Stimulated activated CD4-positive, alpha-beta T cell treated with anti-CD3 and anti-CD28 coated beads, Interleukin-1b, Interleukin-23, amount 100 ng/mL, for 1 hour (primary cell): ENCODE data around the gene SERPINI1.

Experiments used
- DNase-seq, 2 donors: peaks; one replicate each; pipeline ENCODE4 v3.0.0-alpha.2; 2020; ENCODE audit warnings: low read depth in 2 of 2

SERPINI1 gene

GRCh38 chr3:167734498-167735232, 856 bp upstream of the SERPINI1 start, which contains the start of gene PDCD10:
Gene PDCD10 (minus strand): TSS chr3:167734892. CDS start chr3:167720157, 14,735 bp downstream.
- DNase-seq, result peak; percentile 83 to 91

DNA sequence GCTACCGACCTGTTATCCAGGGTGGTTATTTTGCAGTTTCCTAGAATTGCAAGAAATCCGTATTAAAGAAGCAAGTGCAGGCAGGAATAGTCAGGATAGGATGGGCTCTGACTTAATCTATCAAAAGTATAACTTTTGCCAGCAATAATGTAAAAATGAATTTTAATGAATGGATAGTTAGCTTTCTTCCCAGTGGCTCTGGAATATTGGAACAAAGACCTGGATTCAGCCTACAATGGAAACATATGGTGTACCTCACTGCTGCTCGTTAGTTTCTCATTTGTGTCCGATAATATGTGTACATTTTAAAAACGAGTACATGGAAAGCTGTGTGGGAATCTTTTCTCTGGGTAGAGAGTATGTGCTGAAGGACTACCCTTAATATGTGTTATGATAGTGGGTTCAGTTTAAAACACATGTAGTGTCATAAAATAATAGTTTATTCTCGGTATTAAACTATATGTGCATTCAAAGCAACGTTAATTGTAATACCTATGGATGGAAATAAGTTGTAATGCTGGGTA, 805 bp downstream of the SERPINI1 start:
- no peak for DNase-seq

DNA sequence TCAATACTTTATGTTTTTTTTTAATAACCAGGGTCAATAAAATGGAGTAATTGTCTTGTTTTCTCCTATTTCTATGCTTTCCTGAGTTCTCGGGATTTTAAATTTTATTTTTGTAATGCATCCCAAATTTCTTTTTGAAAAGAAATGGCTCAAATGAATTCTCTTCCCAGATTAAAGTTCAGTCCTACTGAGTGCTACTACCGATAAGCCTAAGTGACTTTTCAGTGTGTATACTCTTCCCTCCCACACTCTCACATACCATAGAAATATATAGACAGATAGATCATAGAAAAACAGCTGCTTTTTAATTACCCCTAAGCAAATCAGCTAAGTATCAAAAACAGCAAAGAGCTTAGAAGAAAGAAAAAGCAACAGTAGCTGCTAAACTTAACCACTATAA, 1.5 kb downstream of the SERPINI1 start:
- no peak for DNase-seq

DNA sequence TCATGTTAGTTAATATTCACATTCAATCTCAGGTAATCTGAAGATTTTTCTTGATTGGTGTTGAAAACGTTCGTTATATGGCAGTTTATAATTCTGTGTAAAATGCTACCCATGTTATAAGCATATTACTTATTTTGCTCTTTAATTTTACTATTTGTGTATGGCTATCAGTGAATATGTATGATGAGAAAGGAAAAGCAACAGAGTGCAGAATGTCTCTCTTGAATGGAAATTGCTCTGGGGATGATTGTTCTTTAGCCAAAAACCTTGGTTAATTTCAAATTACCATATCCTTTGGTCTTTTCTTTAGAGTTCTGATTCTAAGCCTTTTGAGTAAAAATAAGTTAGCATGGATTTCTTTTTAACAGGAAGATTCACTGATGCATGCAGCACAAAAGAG, 2.5 kb downstream of the SERPINI1 start:
- DNase-seq, result no peak

- no peak for DNase-seq
Observed at GRCh38 chr3:167739190-167739810, 3.8 kb downstream of the SERPINI1 start.

- DNase-seq, result no peak
Observed at GRCh38 chr3:167740961-167741587, 5.6 kb downstream of the SERPINI1 start.

GRCh38 chr3:167742338-167742737, 6.8 kb downstream of the SERPINI1 start:
- DNase-seq, result no peak

DNA sequence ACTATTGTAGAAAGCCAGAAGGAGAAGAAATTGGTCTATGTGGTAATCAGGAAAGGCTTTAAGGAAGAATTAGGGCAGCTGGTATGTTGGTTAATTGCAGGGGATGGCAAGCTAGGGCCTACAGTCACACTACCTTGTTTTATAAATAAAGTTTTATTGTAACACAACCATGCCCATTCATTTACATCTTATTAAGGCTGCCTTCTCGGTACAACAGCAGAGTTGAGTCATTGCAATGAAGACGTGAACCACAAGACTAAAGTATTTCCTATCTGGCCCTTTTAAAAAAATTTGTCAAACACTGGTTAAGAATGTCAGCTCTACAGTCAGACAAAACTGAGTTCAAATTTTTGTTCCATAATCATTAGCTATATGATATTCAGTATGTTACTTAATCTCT, 8.3 kb downstream of the SERPINI1 start:
- DNase-seq, result no peak

DNA sequence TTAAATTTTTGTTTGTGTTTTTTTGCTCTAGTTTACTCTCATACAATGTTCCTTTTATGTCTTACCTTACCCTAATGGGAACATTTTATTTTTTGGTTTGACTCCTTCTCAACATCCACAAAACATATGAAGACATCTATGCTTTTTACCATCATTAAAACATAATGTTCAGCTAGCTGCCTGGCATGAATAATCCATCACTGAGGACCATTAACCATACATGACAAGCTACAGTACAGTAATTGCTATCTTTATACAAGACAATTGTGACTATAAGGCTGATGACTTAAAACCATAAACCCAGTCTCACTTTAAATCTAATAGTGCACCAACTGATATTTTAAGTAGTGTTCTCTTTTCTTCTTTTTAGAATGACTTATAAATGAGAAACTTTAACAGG, 13.7 kb downstream of the SERPINI1 start:
- DNase-seq, result no peak

DNA sequence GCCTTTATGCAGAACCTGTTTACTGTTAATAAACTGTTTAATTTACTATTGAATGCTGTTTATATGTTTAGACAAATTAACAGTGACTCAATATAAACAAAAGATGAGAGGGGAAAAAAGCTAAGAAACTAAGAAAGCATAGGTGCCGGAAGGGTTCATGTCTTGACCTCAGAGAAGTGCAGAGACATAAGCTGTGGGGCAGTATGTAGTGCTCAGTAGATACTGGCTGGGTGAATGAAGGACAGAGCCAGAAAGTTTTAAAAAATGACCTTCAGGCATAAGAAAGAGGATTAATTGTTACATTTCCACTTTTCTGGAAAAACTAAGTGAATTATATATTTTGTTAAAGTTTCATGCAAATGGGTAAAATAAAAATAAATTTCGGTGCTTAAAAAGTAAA, 14.2 kb downstream of the SERPINI1 start:
- no peak for DNase-seq

DNA sequence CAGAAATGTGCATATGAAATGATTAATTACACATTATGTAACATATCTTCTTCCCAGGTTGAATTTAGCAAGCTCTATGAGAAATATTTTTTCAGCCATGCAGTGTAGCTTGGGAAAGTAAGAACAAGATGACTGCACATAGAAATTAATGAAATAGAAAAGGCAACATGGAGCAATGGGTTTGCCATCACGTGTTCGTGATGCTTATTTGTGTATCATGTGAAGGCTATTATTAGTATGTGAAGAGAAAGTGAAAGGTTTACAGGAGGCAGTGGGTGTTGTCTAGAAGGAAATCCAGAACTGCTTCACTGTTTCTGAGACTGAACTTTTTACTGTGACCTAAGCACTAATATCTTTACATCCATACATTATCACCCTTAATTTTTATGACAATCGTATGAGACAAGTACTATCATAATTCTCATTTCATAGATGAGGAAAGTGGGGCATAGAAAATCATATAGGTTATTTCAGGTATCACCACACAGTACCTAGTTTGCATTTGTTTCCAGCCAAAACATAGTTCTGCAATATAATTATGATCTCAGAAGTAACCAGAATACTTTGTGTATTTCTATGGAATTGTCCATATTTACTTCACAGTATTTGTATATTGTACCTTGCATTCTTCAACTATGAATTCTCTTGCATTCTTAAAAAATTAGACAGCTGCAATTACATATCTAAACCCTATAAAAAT, 14.9 kb downstream of the SERPINI1 start:
- no peak for DNase-seq

- DNase-seq, result no peak
Observed at GRCh38 chr3:167754049-167754448, 18.5 kb downstream of the SERPINI1 start.

DNA sequence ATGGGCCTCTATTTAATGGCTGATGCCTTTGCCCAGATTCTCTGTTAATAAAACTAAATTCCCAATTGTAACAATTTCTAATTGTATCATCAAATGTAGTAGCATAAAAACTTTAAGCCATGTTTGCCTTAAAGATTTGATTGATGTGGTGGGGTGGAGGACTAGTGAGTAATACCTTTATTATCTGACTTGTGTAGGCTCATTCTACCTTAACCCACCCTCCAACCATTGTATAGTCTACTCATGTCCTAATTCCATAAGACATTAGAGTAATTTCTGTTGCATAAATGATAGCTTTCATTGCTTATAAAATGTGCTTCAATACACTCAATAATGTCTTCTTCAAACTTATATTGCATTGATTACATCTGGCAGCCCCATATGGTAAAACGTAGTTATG, 25.8 kb downstream of the SERPINI1 start:
- no peak for DNase-seq

GRCh38 chr3:167762296-167762695, 26.8 kb downstream of the SERPINI1 start:
- no peak for DNase-seq

DNA sequence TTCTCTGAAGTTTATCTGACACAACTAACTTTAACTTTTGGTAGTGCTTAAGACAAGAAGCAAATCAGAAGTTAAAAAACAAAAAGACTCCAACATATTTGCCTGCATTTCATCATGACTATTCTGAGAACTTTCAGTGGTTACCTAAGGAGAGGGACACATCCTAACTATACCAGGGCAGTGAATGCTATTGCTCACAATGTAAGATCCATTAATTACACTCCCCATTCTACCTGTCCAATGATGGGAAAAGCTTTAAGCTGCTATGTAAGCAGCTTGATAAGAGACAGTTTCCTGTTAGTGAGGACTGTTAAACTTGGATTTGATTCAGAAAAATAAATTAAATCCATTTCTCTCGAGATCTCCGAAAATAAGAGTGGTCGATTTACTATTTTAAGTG, 37.5 kb downstream of the SERPINI1 start:
- DNase-seq, result no peak

- no peak for DNase-seq
Observed at GRCh38 chr3:167773584-167773983, 38.1 kb downstream of the SERPINI1 start.

DNA sequence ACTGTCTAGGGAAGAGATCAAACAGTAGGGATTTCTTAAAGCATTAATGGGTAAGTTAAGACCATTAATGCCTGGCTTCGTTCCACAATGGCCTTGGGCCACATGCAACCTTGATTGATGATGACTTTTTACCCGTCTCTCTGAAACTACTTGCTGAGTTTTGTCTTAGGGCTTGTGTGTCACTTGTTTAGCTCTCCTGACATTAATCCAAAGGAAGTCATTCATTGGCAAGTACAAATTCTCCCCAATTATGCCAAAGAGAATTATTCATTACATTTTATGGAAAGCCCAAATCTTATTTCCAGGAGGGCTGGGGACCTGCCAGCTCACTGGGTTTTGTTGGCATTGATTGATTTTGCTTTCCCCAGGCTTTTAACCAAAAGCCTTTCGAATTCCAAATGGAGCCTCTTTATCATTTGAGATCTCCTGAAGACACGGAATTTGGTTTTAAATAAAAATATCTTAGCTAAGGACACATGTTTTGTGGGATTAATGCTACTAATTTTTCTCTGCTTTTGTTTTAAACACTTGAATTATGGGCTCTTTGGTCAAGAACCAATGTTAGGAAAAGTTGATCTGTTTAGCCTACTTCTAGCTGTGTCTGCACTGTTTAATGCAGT, 40.7 kb downstream of the SERPINI1 start:
- DNase-seq, result no peak

DNA sequence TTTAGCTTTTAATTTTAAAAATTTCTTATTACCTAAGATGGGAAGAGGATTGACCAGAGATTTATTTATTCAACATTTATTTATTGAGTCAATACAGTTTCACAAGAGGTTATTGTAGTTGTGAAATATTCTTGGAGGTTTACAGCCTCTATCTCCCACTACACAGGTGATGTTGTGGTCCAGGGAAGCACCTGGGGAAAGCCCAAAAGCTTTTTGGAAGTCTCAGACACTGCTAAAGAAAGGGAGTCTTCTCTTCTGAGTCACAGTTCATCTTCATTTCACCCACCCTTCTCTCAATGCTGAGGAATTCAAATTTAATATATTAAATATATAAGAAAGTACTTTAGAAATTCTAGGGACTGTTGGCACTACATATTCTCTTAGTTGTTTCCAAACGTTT, 41.8 kb downstream of the SERPINI1 start:
- no peak for DNase-seq

DNA sequence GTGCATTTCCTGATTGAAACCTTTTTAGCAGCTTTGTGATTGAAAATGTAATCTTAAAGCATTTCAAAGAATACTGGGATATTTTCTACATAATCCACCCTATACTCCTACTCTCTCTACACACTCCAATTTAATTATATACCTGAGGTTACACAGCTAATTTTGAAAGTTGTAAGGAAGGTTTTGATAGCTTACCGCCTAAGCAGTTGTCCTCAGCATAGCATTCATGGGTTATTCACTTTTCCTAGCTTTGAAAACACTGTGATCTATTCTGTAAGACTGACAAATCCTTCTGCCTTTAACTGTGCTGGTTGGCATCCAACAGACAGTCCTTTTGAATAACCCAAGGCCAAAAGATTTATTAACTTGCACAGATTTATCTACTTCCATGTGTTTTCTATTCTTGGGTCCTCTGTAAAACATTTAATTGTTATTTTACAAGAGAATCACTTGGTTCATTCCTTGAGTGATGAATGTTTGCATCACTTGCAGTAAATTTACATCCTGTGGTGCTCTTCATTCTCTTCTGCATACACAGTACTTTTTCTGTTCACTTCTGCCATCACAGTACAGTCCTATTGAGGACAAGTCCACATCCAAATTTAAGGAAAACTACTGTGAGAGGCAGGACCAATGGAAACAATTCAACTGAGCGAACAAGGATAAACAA, 44.8 kb downstream of the SERPINI1 start:
- no peak for DNase-seq

- no peak for DNase-seq
Observed at GRCh38 chr3:167783781-167784180, 48.3 kb downstream of the SERPINI1 start.

DNA sequence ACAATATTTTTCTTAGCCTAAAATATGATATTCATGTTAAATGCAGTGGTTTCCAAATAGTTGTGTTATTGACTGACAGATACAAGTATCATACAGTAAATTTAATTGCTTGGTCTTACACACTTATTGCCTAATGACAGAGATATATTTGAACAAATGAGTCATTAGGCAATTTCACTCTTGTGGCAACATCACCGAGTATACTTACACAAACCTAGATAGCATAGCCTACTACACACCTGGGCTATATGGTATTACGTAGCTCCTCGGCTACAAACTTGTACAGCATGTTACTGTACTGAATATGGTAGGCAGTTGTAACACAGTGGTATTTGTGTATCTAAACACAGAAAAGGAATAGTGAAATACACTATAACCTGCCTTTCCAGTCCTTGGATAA, 50.3 kb downstream of the SERPINI1 start:
- DNase-seq, result no peak
